ENCODE results near the gene LINGO4. TPM values are rescaled to one million over a fixed set of nuclear protein-coding genes. Genes with fewer than 3 reads are reported as not detected.

Gene LINGO4, protein sequence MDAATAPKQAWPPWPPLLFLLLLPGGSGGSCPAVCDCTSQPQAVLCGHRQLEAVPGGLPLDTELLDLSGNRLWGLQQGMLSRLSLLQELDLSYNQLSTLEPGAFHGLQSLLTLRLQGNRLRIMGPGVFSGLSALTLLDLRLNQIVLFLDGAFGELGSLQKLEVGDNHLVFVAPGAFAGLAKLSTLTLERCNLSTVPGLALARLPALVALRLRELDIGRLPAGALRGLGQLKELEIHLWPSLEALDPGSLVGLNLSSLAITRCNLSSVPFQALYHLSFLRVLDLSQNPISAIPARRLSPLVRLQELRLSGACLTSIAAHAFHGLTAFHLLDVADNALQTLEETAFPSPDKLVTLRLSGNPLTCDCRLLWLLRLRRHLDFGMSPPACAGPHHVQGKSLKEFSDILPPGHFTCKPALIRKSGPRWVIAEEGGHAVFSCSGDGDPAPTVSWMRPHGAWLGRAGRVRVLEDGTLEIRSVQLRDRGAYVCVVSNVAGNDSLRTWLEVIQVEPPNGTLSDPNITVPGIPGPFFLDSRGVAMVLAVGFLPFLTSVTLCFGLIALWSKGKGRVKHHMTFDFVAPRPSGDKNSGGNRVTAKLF
- polyA plus RNA-seq (2013), result 0.01 TPM

DNA sequence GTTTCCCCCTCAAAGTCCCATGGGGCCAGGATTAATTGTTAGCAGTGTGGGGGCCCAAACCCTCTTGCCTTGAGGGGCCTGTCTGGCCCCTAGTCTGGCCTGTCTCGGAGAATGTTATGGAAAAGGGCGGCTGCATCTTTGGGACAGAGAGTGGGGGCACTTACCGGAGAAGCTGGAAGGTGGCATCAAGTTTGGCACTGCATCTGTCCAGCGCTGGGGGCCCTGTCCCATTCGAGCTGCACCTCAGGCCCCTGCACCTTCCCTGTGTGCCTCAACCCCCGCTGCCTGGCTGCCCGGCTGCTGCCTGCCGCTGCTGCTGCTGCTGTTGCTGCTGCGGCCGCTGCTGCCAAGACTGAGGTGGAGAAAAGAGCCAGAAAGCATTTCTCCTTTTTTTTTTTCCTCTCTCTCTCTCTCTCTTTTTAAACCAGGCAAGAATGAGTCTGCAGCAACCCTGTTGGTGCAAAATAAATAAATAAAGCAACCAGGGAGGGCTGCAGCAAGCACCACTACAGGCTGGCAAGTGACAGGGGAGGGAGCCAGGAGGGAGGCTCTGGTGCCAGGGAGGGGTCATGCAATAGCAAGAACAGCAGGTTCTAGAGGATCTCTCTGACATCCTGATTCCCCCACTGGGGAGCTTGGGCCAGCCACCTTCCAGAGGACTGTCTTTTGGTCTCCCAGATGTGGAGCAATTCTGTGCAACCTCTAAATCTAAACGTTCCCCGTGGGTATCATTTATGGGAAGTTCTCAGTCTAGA, at the start of gene LINGO4:
LINGO4 (minus strand) TSS at position 354 of the 755 bp plus-strand sequence. CDS start 2,715 bp downstream, outside the sequence.
- Histone ChIP-seq H3K4me3 (ENCODE audit: control insufficient read depth in 1 of 7, extremely low read depth in 1 of 7, insufficient read depth in 4 of 7, low read depth in 2 of 7, low read length in 6 of 7) (no peak within 1 kb of the TSS), H3K4me1 (ENCODE audit: control extremely low read depth in 1 of 4, control insufficient read depth in 4 of 4, insufficient read depth in 4 of 4, low read length in 3 of 4) (peaks cover 0 to 8% (median 5%) of the 10 kb centered on the region in 4 experiments), H3K9me3 (ENCODE audit: control extremely low read depth in 1 of 5, control insufficient read depth in 4 of 5, insufficient read depth in 2 of 5, low read depth in 1 of 5, low read length in 4 of 5) (no peaks in the 10 kb centered on the region), H3K27ac (ENCODE audit: insufficient read depth in 1 of 2, low read depth in 1 of 2, low read length in 2 of 2, poor library complexity in 1 of 2, severe bottlenecking in 2 of 2) (no peak within 1 kb of the TSS), H3K27me3 (replicated peaks in 2 of 5; ENCODE audit: control insufficient read depth in 4 of 5, insufficient read depth in 5 of 5, low read length in 4 of 5) (peaks cover 0 to 6% (median 2%) of the 10 kb centered on the region in 5 experiments), H3K36me3 (ENCODE audit: control insufficient read depth in 4 of 4, insufficient read depth in 4 of 4, low read length in 3 of 4) (no peaks in the 10 kb centered on the region)
- DNase-seq, result no peak
- ChIA-PET CTCF (no interaction called here), POLR2A (no interaction called here)
- 90% methylated on average over 10 of the region's 12 CpGs for WGBS (ENCODE audit: insufficient coverage)

DNA sequence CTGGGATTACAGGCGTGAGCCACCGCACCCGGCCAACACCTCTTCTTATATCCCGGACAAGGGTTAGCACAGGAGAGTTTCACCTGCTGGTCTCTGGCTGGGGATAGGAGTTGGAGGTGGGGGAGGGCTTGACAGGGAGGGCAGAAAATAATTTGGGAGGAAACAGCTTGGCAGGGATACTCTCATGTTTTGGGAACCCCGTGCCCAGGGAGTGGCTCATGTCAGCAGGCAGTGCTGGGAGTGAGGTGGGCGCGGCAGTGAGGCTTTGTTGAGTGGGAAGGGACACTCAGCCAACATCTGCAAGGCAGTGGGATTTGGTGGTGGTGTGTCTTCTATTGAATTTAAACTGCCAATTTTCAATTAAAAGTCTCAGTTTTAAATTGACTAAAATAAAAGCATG, 49.4 kb upstream of the LINGO4 start:
- H3K36me3 ChIP-seq (ENCODE audit: control insufficient read depth in 4 of 4, insufficient read depth in 4 of 4, low read length in 3 of 4), result no peaks in the 10 kb centered on the region
- WGBS (ENCODE audit: insufficient coverage), result 100% methylated on average over 3 of the region's 7 CpGs
- no peak overlapping the region for H3K4me3 ChIP-seq (ENCODE audit: control insufficient read depth in 1 of 7, extremely low read depth in 1 of 7, insufficient read depth in 4 of 7, low read depth in 2 of 7, low read length in 6 of 7)
- ChIA-PET POLR2A (no interaction called here), CTCF (no interaction called here)
- no peak for DNase-seq
- H3K27me3 ChIP-seq (replicated peaks in 2 of 5; ENCODE audit: control insufficient read depth in 4 of 5, insufficient read depth in 5 of 5, low read length in 4 of 5), result no peaks in the 10 kb centered on the region
- peaks cover 0 to 19% (median 9%) of the 10 kb centered on the region in 4 experiments for H3K4me1 ChIP-seq (ENCODE audit: control extremely low read depth in 1 of 4, control insufficient read depth in 4 of 4, insufficient read depth in 4 of 4, low read length in 3 of 4)
- H3K27ac ChIP-seq (ENCODE audit: insufficient read depth in 1 of 2, low read depth in 1 of 2, low read length in 2 of 2, poor library complexity in 1 of 2, severe bottlenecking in 2 of 2), result no peak overlapping the region
- no peaks in the 10 kb centered on the region for H3K9me3 ChIP-seq (ENCODE audit: control extremely low read depth in 1 of 5, control insufficient read depth in 4 of 5, insufficient read depth in 2 of 5, low read depth in 1 of 5, low read length in 4 of 5)

DNA sequence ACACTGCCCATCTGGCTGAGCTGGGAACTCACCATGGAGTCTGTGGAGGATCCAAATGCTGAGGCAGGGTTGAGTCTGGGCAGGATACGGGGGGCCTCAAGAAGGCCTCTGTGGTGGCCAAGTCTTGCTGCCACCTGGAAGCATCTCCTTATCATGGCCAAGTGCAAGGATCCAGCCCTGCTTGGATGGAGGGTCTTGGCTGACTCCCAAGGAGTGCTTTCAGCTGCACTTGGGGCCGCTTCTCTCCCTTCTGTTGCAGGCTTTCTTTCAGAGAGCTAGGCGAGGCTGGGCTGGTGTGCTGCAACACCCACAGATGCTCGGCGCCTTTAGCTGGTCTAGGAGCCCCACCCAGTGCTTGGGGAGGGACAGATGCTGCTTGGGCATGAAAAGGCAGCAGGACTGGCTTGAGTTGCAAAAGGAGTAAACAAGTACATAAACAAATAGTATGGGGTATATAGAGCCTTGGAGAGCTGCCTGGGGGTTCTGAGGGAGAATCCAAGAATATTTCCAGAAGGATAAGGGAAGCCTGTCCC, 48.3 kb upstream of the LINGO4 start, which contains the start of gene THEM5:
THEM5 (minus strand) TSS at position 302 of the 533 bp plus-strand sequence; CDS start at position 155, 147 bp downstream.
- Histone ChIP-seq H3K27ac (ENCODE audit: insufficient read depth in 1 of 2, low read depth in 1 of 2, low read length in 2 of 2, poor library complexity in 1 of 2, severe bottlenecking in 2 of 2) (no peak within 1 kb of the TSS), H3K4me1 (ENCODE audit: control extremely low read depth in 1 of 4, control insufficient read depth in 4 of 4, insufficient read depth in 4 of 4, low read length in 3 of 4) (peaks cover 0 to 29% (median 17%) of the 10 kb centered on the region in 4 experiments), H3K36me3 (ENCODE audit: control insufficient read depth in 4 of 4, insufficient read depth in 4 of 4, low read length in 3 of 4) (no peaks in the 10 kb centered on the region), H3K9me3 (ENCODE audit: control extremely low read depth in 1 of 5, control insufficient read depth in 4 of 5, insufficient read depth in 2 of 5, low read depth in 1 of 5, low read length in 4 of 5) (no peaks in the 10 kb centered on the region), H3K27me3 (replicated peaks in 2 of 5; ENCODE audit: control insufficient read depth in 4 of 5, insufficient read depth in 5 of 5, low read length in 4 of 5) (no peaks in the 10 kb centered on the region), H3K4me3 (ENCODE audit: control insufficient read depth in 1 of 7, extremely low read depth in 1 of 7, insufficient read depth in 4 of 7, low read depth in 2 of 7, low read length in 6 of 7) (no peak within 1 kb of the TSS)
- ChIA-PET CTCF (interaction anchor here (1.6 kb wide), 1 partner anchor 13 kb away, joined by 3 read pairs; no protein-coding TSS in a partner anchor), POLR2A (no interaction called here)
- no peak for DNase-seq
- WGBS (ENCODE audit: insufficient coverage), result 100% methylated on average over 5 of the region's 5 CpGs

DNA sequence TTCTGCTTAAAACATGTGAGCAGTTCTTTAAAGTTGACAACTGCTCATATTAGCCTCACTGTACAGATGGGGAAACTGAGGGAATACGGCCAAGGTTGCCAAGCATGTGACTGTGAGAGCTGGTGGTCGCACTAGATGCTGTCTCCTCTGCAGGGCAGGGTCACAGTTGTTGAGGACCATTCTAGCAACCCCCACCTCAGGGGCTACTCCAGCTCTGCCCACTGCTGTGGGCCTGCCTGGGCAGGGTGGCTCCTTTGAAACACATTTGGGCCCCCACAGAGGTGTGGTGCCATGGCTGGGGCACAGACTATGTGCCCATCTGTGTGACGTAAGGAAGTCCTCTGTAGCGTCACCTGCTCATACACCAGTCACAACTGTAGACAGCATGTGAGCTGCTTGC, 47.5 kb upstream of the LINGO4 start:
- WGBS (ENCODE audit: insufficient coverage), result 100% methylated on average over 4 of the region's 4 CpGs
- ChIA-PET POLR2A (no interaction called here), CTCF (interaction anchor here (1.6 kb wide), 1 partner anchor 12 kb away, joined by 3 read pairs; no protein-coding TSS in a partner anchor)

DNA sequence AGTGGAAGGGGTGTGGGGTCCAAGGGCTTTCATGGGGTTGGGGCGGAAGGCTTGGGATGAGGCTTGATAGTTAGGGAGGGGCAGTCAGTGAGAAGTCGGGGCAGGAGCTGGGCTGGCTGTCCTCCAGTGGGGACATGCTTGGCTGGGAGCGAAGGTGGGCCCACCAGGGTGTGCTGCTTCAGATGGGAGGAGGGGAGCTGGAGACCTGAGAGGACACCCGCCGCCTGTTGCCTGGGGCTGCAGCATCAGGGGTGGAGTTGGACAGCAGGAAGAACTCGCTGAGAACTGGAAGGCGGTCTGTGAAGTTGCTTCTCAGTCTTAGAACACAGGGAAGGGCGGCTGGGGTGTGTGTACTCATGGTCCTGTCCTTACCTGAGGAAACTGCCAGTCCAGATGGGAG, 46.7 kb upstream of the LINGO4 start:
- 95% methylated on average over 8 of the region's 8 CpGs for WGBS (ENCODE audit: insufficient coverage)
- no peaks in the 10 kb centered on the region for H3K9me3 ChIP-seq (ENCODE audit: control extremely low read depth in 1 of 5, control insufficient read depth in 4 of 5, insufficient read depth in 2 of 5, low read depth in 1 of 5, low read length in 4 of 5)
- no peak overlapping the region for H3K4me3 ChIP-seq (ENCODE audit: control insufficient read depth in 1 of 7, extremely low read depth in 1 of 7, insufficient read depth in 4 of 7, low read depth in 2 of 7, low read length in 6 of 7)
- no peaks in the 10 kb centered on the region for H3K27me3 ChIP-seq (replicated peaks in 2 of 5; ENCODE audit: control insufficient read depth in 4 of 5, insufficient read depth in 5 of 5, low read length in 4 of 5)
- no peak overlapping the region for H3K27ac ChIP-seq (ENCODE audit: insufficient read depth in 1 of 2, low read depth in 1 of 2, low read length in 2 of 2, poor library complexity in 1 of 2, severe bottlenecking in 2 of 2)
- ChIA-PET CTCF (interaction anchor here (1.1 to 1.6 kb wide), 2 partner anchors 10 to 11 kb away, joined by 3 read pairs; no protein-coding TSS in a partner anchor), POLR2A (no interaction called here)
- H3K4me1 ChIP-seq (ENCODE audit: control extremely low read depth in 1 of 4, control insufficient read depth in 4 of 4, insufficient read depth in 4 of 4, low read length in 3 of 4), result peaks cover 0 to 40% (median 26%) of the 10 kb centered on the region in 4 experiments
- no peaks in the 10 kb centered on the region for H3K36me3 ChIP-seq (ENCODE audit: control insufficient read depth in 4 of 4, insufficient read depth in 4 of 4, low read length in 3 of 4)
- no peak for DNase-seq

More for the DNA sequence above, 47.5 kb upstream of the LINGO4 start:
- H3K27me3 ChIP-seq (replicated peaks in 2 of 5; ENCODE audit: control insufficient read depth in 4 of 5, insufficient read depth in 5 of 5, low read length in 4 of 5), result no peaks in the 10 kb centered on the region
- H3K36me3 ChIP-seq (ENCODE audit: control insufficient read depth in 4 of 4, insufficient read depth in 4 of 4, low read length in 3 of 4), result no peaks in the 10 kb centered on the region
- H3K9me3 ChIP-seq (ENCODE audit: control extremely low read depth in 1 of 5, control insufficient read depth in 4 of 5, insufficient read depth in 2 of 5, low read depth in 1 of 5, low read length in 4 of 5), result no peaks in the 10 kb centered on the region
- no peak overlapping the region for H3K27ac ChIP-seq (ENCODE audit: insufficient read depth in 1 of 2, low read depth in 1 of 2, low read length in 2 of 2, poor library complexity in 1 of 2, severe bottlenecking in 2 of 2)
- no peak overlapping the region for H3K4me3 ChIP-seq (ENCODE audit: control insufficient read depth in 1 of 7, extremely low read depth in 1 of 7, insufficient read depth in 4 of 7, low read depth in 2 of 7, low read length in 6 of 7)
- peaks cover 0 to 37% (median 23%) of the 10 kb centered on the region in 4 experiments for H3K4me1 ChIP-seq (ENCODE audit: control extremely low read depth in 1 of 4, control insufficient read depth in 4 of 4, insufficient read depth in 4 of 4, low read length in 3 of 4)
- no peak for DNase-seq

DNA sequence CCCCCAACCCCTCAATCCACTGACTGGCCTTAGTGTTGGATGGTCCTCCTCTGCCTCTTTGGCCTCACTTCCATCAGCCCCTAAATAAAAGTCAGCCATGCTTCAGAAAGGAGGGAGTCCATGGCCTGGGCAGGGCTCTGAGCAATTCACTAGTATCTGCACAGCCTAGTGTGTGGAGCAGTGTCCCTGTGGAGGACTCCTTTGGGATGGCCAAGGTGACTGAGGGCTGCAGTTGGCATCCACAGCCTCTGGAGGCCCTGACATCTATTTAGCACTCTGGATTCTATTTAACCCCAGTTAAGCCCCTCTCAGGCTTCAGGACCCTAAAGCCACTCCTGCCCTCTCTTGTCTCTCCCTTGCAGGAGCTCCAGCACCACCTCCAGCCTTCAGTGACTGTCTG, 44.7 kb upstream of the LINGO4 start:
- no peak for DNase-seq
- no peak overlapping the region for H3K4me3 ChIP-seq (ENCODE audit: control insufficient read depth in 1 of 7, extremely low read depth in 1 of 7, insufficient read depth in 4 of 7, low read depth in 2 of 7, low read length in 6 of 7)
- H3K36me3 ChIP-seq (ENCODE audit: control insufficient read depth in 4 of 4, insufficient read depth in 4 of 4, low read length in 3 of 4), result no peaks in the 10 kb centered on the region
- H3K4me1 ChIP-seq (ENCODE audit: control extremely low read depth in 1 of 4, control insufficient read depth in 4 of 4, insufficient read depth in 4 of 4, low read length in 3 of 4), result peaks cover 0 to 46% (median 22%) of the 10 kb centered on the region in 4 experiments
- no peak overlapping the region for H3K27ac ChIP-seq (ENCODE audit: insufficient read depth in 1 of 2, low read depth in 1 of 2, low read length in 2 of 2, poor library complexity in 1 of 2, severe bottlenecking in 2 of 2)
- H3K9me3 ChIP-seq (ENCODE audit: control extremely low read depth in 1 of 5, control insufficient read depth in 4 of 5, insufficient read depth in 2 of 5, low read depth in 1 of 5, low read length in 4 of 5), result no peaks in the 10 kb centered on the region
- ChIA-PET POLR2A (no interaction called here), CTCF (interaction anchor here (0.7 to 1.1 kb wide), 3 partner anchors 9 to 31 kb away, joined by 3 to 4 read pairs (median 4); no protein-coding TSS in a partner anchor)
- H3K27me3 ChIP-seq (replicated peaks in 2 of 5; ENCODE audit: control insufficient read depth in 4 of 5, insufficient read depth in 5 of 5, low read length in 4 of 5), result no peaks in the 10 kb centered on the region

All from common myeloid progenitor, CD34-positive (primary cell).